GM19324 (cell line): ENCODE measurements around the gene MS4A15.
"Not testable (repeated sequence)": the region's sequence is repeated elsewhere in the genome, so short reads cannot be mapped to it uniquely, and the experiment has no call there.

Source experiments
- ATAC-seq: cut with Tn5 transposase; IDR thresholded peaks from one replicate; pipeline ENCODE4 v1.9.1; 2021; ENCODE audit warnings: mild to moderate bottlenecking, moderate library complexity; ENCODE audit not compliant: unreplicated experiment, low FRiP score

The MS4A15 gene, protein sequence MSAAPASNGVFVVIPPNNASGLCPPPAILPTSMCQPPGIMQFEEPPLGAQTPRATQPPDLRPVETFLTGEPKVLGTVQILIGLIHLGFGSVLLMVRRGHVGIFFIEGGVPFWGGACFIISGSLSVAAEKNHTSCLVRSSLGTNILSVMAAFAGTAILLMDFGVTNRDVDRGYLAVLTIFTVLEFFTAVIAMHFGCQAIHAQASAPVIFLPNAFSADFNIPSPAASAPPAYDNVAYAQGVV

DNA sequence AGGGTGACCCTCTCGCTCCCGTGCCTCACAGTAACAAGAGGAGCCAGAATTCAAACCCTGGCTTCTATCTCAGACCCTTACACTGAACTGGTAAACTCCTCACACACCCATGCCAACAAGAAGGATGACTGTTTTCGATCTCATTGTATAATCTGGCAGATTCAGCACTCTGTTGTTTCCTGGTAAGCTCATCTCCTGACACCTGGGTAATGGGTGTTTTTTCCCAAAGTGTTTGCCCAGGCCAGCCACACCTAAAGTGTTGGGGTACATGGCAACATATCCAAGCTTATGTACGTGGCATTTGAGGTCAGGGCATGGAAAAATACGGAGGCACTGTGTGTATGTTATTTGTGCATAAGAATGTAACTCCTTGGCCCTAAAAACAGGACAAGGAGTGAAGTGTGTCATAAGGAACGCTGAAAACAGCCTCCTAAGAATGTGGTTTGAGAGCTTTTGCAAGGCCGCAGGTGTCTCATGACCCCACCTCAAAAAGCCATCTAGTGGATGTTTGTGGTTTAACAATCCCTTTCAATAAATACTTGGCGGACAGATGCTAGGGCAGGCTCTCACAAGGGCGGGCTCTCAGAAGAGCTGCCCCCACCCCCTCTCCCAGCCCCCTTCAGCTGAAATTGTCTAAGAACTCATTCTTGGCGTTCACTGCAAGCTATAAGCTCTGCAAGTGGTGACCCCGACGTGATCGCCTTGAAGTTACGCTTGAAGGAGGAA lies at the start of gene MS4A15:
Gene MS4A15 (plus strand): TSS at position 561 of the 726 bp plus-strand sequence. CDS start 6,867 bp downstream, outside the sequence.
- ATAC-seq = no peak

DNA sequence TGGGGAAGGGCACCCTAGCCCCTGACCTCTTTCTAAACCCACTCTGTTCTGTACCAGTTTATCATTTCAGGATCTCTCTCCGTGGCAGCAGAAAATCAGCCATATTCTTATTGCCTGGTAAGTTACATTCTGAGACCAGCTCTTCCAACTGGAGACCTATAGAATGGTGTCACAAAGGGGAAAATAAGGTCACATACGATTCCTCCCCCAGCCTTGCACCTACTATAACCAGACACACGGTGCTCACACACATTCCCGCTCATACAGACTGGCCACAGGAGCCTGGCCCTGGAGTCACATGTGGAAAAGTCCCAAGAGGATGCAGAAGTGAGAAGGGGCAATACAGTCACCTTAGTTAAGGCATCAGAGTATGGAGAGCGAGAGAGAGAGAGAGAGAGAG lies 49.7 kb upstream of the MS4A15 start:
- ATAC-seq = no peak

DNA sequence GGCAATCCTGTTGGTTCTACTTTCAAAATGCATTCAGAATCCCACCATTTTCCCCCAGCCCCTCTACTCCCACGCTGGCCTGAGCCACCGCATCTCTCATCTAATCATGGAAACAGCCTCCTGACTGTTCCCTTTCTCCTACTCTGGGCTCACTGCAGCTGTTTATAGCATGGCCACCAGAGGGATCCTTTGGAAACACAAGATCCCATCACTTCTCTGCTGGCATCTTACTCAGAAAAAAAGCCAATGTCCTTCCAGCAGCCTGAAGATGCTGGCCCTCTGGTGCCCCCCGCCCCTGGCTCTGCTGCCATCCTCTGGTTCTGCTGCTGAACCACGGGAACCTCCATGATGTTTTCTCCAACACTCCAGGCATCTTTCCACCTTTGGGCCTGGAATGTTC lies 46.2 kb upstream of the MS4A15 start:
- no peak for ATAC-seq

- no peak for ATAC-seq
These were observed 45.4 kb upstream of the MS4A15 start for GRCh38 chr11:60711276-60711675.

DNA sequence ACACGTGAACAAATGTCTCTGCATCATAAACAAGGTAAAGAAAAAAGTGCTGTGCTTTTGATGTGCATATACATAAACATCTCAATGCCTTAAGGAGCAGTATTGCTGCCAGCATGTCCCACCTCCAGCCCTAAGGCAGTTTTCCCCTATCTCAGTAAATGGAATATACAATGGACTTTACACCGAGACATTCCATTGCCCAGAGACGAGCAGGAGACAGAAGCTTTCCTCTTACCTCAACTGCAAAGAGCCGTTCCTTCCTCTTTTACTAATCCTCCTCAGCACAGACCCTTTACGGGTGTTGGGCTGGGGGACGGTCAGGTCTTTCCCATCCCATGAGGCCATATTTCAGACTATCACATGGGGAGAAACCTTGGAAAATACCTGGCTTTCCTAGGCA lies 43.2 kb upstream of the MS4A15 start:
- not testable (repeated sequence) for ATAC-seq

GRCh38 chr11:60717956-60718355 lies 38.7 kb upstream of the MS4A15 start:
- ATAC-seq = no peak

DNA sequence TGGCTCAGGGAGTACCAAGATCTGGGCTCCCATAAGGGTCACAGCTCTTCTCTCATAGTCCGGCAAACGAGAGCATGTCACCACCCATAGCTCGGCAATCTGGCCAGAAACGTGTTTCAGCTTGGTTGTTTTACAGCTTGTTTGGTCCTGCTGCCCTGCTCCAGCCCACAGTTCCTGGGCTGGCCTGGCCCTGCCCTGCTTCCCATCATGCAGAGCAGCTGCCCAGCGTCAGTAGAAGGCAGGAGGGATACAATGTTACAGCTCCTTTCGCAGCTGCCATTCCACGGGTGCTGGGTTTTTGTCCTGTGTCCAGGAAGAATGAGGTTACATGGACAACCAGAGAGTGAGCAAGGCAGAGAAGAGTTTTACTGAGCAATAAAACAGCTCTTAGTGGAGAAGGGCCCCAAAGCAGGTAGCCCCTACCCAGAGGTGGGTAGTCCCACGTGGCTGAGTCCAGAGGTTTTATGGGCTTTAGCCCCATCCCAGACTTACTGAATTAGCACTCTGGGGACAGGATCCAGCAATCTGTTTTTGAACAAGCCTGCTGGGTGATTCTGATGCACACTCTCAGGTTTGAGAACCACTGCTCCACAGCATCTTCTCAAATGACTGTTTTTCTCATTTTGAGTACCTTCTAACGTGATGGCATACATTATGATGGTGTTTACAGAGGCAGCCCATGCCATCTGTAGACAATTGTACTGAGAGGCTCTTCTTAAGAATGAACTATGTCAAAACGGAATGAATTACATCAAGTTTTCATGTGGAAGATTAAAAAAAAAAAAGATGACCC lies 37.9 kb upstream of the MS4A15 start:
- no peak for ATAC-seq

DNA sequence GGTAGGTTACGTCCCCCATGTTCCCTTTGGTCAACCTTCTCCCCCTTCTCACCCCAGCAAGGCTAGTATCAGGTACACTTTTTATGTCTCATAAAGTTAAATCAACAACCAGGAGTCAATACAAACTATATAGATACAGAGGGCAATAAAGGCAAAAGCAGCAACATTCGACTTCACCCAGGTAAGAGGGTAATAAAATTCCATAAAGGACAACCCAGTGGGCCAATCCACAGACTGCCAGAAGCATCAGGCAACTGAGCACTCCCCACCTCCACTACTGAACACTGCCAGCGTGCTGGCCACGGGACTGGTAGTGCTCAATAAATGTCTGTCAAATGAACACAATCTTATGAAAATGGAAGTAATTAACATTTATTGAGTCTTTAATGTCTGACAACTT lies 37.3 kb upstream of the MS4A15 start:
- ATAC-seq = no peak

DNA sequence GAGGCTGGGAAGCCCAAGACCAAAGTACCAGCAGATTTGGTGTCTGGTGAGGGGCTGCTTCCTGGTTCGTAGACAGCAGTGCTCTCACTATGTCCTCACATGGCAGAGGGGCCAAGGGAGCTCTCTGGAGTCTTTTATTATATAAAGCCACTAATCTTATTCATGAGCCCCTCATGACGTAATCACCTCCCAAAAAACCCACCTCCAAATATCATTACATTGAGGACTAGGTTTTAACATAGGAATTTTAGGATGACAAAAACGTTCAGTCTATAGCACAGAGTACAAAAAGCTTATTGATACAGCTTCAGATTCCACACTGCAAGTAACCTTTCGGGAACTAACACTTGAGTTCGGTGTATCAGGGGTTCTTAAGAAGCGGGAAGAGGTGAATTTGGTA lies 36.2 kb upstream of the MS4A15 start:
- no peak for ATAC-seq

- ATAC-seq = no peak
These were observed 32.2 kb upstream of the MS4A15 start, which contains the start of gene MS4A18 for GRCh38 chr11:60724420-60724819. MS4A18 (plus strand) TSS chr11:60724720.

GRCh38 chr11:60725592-60725991 lies 31.1 kb upstream of the MS4A15 start:
- ATAC-seq = no peak

DNA sequence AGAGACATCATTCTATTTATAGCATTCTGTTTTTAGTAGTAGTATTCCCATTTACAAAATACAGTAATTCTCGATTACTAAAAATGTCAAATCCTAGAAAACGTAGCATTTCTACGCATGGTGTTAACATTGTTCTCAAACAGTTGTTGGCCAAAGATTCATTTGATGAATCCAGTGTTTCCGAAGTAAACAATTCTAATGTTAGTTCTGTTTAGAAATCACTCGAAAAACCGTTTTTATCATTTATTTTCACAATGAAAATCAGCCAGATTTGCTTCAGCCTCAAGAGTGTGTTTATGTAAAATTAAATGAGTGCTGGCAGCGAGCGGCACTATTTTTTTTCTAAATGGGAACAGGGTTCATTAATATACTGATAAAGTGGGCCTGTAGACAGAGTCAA lies 25.1 kb upstream of the MS4A15 start:
- ATAC-seq = no peak

GRCh38 chr11:60734279-60734678 lies 22.4 kb upstream of the MS4A15 start:
- no peak for ATAC-seq

- no peak for ATAC-seq
These were observed 17.6 kb upstream of the MS4A15 start for GRCh38 chr11:60739114-60739513.

GRCh38 chr11:60740573-60740972 lies 16.1 kb upstream of the MS4A15 start:
- no peak for ATAC-seq

GRCh38 chr11:60741421-60741820 lies 15.2 kb upstream of the MS4A15 start:
- ATAC-seq = no peak

DNA sequence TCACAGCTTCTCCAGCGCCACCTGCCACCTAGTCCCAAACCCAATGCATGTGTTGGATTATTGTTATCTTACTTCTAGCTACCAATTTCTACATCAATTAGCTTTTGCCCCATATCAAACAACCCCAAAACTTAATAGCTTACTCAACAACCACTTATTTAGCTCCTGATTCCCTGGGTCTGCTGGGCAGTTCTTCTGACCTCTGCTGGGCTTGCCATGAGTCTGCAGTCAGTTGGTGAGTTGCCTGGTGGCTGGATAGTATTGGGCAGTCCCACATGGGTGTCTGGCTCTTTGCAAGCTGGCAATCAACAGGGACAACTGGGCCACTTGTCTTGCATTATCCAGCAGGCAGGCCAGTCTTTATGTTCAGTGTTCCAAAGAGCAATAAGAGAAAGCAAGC lies 13.6 kb upstream of the MS4A15 start:
- no peak for ATAC-seq

DNA sequence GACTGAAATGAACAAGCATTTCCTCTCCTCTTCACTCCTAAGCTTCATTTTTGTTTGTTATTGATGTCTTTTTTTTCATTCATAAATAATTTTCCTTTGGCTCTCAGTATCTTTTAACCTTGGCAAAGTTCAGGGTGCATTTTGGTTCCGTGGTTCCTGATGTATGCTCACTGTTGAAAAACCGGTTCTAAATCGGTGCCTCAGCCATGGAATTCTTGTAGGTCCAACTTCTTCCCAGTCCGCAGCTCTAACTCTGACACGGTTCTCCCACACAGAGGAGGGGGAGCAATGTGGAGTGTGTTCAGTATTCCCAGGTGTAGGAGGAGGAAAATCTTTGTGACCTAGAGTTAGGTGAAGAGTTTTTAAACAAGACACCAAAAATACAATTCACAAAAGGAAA lies 12.6 kb upstream of the MS4A15 start:
- ATAC-seq = no peak

DNA sequence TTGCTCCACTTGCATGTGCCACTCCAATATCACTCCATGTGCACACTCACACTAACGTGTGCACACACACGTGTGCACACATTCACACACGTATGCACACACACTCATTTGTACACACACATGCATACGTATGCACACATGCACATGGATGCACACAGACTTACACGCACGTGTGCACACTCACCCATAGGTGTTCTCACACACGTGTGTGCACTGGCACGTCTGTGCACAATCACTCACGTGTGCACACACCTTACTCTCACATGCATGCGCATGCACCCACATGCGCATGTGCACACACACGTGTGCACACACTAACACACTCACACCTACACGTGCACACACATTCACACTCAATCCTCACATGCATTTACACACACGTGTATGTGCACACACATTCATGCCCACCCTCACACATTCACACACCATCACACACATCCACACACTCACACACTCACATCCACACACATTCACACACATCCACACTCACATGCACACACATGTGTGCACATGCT lies 9.3 kb upstream of the MS4A15 start:
- no peak for ATAC-seq

DNA sequence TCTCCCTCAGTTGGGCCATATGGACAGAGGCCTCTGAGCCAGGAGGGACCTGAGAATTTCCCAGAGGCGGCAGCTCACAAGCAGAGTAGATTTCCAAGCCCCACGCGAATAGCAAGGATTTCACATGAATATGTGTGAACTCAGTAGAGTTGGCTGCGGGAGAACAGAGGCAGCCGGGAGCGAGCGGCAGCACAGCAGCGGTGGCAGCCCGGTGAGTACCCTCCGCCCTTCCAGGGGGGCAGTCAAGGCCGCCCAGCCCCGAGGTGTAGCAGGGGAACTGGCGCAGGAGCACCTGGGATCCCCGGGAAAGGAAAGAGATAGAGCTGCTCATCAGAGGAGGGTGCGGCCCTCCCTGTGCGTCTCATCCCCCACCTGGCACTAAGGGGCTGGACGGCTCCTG lies 8.4 kb upstream of the MS4A15 start:
- no peak for ATAC-seq

GRCh38 chr11:60748821-60749220 lies 7.8 kb upstream of the MS4A15 start:
- ATAC-seq = no peak
